ENCODE results near the gene ACTL7A. TPM values are rescaled to one million over a fixed set of nuclear protein-coding genes. Genes with fewer than 3 reads are reported as not detected.
"Not testable (repeated sequence)": the region's sequence is repeated elsewhere in the genome, so short reads cannot be mapped to it uniquely, and the experiment has no call there.

The ACTL7A gene
- total RNA-seq, 4 donors from 2014 or later: not detected

- Histone ChIP-seq H3K36me3 (peaks cover 0 to 64% (median 28%) of the 10 kb centered on the region in 4 donors), H3K4me1 (no peaks in the 10 kb centered on the region), H3K4me3 (no peak overlapping the region), H3K27ac (no peak overlapping the region), H3K27me3 (no peaks in the 10 kb centered on the region), H3K9me3 (no peaks in the 10 kb centered on the region)
- intact Hi-C loops (cut with DNase I; ENCODE audit: low total_unique reads) (no loop called here), in situ Hi-C loops (cut with MboI; ENCODE audit: low pct_ligation_motif_present in 1 of 4, low pct_unique_long_range_greater_than_20kb in 1 of 4, low sequenced_read_pairs in 3 of 4) (loop anchor here in 1 of 4 donors (10.0 kb wide), 1 partner anchor 60 kb away; no protein-coding TSS in a partner anchor)
- TF ChIP-seq EP300 (IDR thresholded peaks at IDR 0.05; ENCODE audit: low read depth): no peak
- no peak for TF ChIP-seq POLR2AphosphoS5 (IDR thresholded peaks at IDR 0.05)
- TF ChIP-seq POLR2A (IDR thresholded peaks at IDR 0.05): no peak
- TF ChIP-seq CTCF (IDR thresholded peaks at IDR 0.05): no peak
- no peak for DNase-seq
- 96 to 100% methylated on average over 2 to 4 of the region's 4 CpGs for WGBS, 2 donors (ENCODE audit: low coverage in 1 of 2)
Observed at GRCh38 chr9:108894225-108894997, 32.3 kb downstream of the ACTL7A start.

GRCh38 chr9:108897324-108898096 is 35.4 kb downstream of the ACTL7A start:
- Histone ChIP-seq H3K4me1 (no peaks in the 10 kb centered on the region), H3K4me3 (no peak overlapping the region), H3K27me3 (no peaks in the 10 kb centered on the region), H3K27ac (no peak overlapping the region), H3K36me3 (peaks cover 0 to 63% (median 24%) of the 10 kb centered on the region in 4 donors), H3K9me3 (no peaks in the 10 kb centered on the region)
- TF ChIP-seq CTCF (IDR thresholded peaks at IDR 0.05): no peak
- TF ChIP-seq POLR2AphosphoS5 (IDR thresholded peaks at IDR 0.05): no peak
- no peak for TF ChIP-seq POLR2A (IDR thresholded peaks at IDR 0.05)
- TF ChIP-seq EP300 (IDR thresholded peaks at IDR 0.05; ENCODE audit: low read depth): no peak
- DNase-seq: no peak
- in situ Hi-C loops (cut with MboI; ENCODE audit: low pct_ligation_motif_present in 1 of 4, low pct_unique_long_range_greater_than_20kb in 1 of 4, low sequenced_read_pairs in 3 of 4) (loop anchor here in 1 of 4 donors (10.0 kb wide), 1 partner anchor 63 kb away; no protein-coding TSS in a partner anchor), intact Hi-C loops (cut with DNase I; ENCODE audit: low total_unique reads) (no loop called here)
- WGBS, 2 donors (ENCODE audit: low coverage in 1 of 2): 88 to 95% methylated on average over 2 of the region's 2 CpGs

GRCh38 chr9:108899023-108899695 is 37.1 kb downstream of the ACTL7A start:
- intact Hi-C loops (cut with DNase I; ENCODE audit: low total_unique reads); H3K27ac ChIP-seq; H3K4me1 ChIP-seq; H3K4me3 ChIP-seq; H3K9me3 ChIP-seq; H3K27me3 ChIP-seq; DNase-seq: not testable (repeated sequence)
- in situ Hi-C loops (cut with MboI; ENCODE audit: low pct_ligation_motif_present in 1 of 4, low pct_unique_long_range_greater_than_20kb in 1 of 4, low sequenced_read_pairs in 3 of 4): loop anchor here in 1 of 4 donors (10.0 kb wide), 1 partner anchor 64 kb away; no protein-coding TSS in a partner anchor
- peaks cover 0 to 62% (median 24%) of the 10 kb centered on the region in 4 donors for H3K36me3 ChIP-seq
- WGBS, 2 donors (ENCODE audit: low coverage in 1 of 2): 93 to 96% methylated on average over 7 to 8 of the region's 8 CpGs

DNA sequence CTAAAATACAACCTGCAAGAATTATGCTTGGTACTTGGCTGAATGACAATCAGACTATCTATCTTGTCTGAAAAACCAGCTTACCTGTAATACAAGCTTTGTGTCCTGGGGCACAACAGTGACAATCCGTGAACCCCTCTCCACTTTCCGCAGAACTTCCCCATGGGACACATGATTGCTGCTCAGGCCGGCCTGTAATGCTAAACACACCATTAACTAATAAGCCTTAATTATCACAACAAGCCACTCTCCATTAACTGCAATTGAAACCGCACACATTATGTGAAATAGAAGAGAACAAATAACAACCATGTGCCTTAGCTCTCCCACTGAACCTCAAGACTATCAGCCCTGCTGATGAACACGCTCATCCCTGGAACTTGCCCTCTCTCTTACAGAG is 38.1 kb downstream of the ACTL7A start:
- Histone ChIP-seq H3K9me3 (no peaks in the 10 kb centered on the region), H3K36me3 (peaks cover 0 to 69% (median 27%) of the 10 kb centered on the region in 4 donors), H3K27ac (no peak overlapping the region), H3K4me3 (no peak overlapping the region), H3K4me1 (no peaks in the 10 kb centered on the region), H3K27me3 (no peaks in the 10 kb centered on the region)
- intact Hi-C loops (cut with DNase I; ENCODE audit: low total_unique reads): no loop called here
- TF ChIP-seq CTCF (IDR thresholded peaks at IDR 0.05) (no peak), POLR2A (IDR thresholded peaks at IDR 0.05) (no peak), POLR2AphosphoS5 (IDR thresholded peaks at IDR 0.05) (no peak), EP300 (IDR thresholded peaks at IDR 0.05; ENCODE audit: low read depth) (no peak)
- in situ Hi-C loops (cut with MboI; ENCODE audit: low pct_ligation_motif_present in 1 of 4, low pct_unique_long_range_greater_than_20kb in 1 of 4, low sequenced_read_pairs in 3 of 4): no loop called here
- 83 to 94% methylated on average over 5 of the region's 5 CpGs for WGBS, 2 donors (ENCODE audit: low coverage in 1 of 2)
- no peak for DNase-seq

Measured in transverse colon (tissue), 4 donors.